Neural progenitor cell (in vitro differentiated cells): ENCODE data around the gene COL23A1.

Experiments
- CTCF ChIP-seq: fragments of 200-600 bp; sonication (generic); IDR thresholded peaks from 2 replicates; pipeline ENCODE4 v1.5.1; 2017; ENCODE audit warnings: antibody characterized with exemption, mild to moderate bottlenecking
- EZH2 ChIP-seq: fragments of 200-600 bp; sonication (generic); IDR thresholded peaks from 2 replicates; pipeline ENCODE4 v1.6.1; 2017; ENCODE audit warnings: antibody characterized with exemption, mild to moderate bottlenecking, moderate library complexity

DNA sequence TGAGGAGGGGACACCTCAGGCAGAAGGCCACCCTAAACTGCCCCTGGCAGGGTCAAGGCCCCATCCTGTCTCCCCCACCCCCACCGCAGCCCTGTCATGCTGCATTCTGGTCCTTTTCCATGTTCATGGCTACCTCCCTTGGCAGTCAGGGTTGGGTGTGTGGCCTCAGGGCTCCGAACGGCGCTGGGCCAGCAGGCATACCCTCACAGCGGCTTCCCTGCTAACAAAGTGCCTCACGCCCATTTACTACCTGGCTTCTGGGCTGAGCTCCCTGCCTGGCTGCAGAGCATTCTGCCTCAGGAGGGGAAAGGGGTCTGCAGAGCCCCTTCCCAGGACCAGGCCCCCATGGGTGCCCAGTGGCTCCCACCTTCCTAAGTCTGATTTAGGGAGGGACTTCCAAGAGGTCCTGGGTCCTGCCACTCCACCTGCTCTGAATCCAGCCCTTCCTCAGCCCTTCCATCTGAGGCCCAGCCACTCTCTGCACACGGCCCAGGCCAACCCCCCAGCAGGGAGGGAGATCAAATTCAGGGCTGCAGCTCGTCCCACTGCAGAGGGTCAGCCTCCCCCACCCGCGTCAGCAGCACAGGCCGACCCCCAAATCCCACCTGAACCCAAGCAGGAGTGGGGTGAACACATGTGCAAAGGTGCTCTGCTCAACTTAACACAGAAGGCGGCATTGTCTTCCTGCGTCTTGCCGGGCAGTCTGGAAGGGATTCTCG lies 241.7 kb downstream of the COL23A1 start:
- TF ChIP-seq CTCF (no peak), EZH2 (no peak)
